HG03469 (cell line): ENCODE measurements around the gene PLD2.
"Not testable (repeated sequence)": the region's sequence is repeated elsewhere in the genome, so short reads cannot be mapped to it uniquely, and the experiment has no call there.

Source experiments
- ATAC-seq: cut with Tn5 transposase; IDR thresholded peaks from one replicate; pipeline ENCODE4 v1.9.1; 2021; ENCODE audit warnings: mild to moderate bottlenecking, moderate library complexity, moderate number of reproducible peaks; ENCODE audit not compliant: unreplicated experiment

The PLD2 gene

GRCh38 chr17:4853208-4853671 lies 46.3 kb downstream of the PLD2 start:
- no peak for ATAC-seq

- no peak for ATAC-seq
These were observed 47.2 kb downstream of the PLD2 start for GRCh38 chr17:4854111-4854681.

- ATAC-seq = no peak
These were observed 49.5 kb downstream of the PLD2 start for GRCh38 chr17:4856271-4856936.

GRCh38 chr17:4856937-4857314 lies 50.0 kb downstream of the PLD2 start:
- ATAC-seq = no peak

DNA sequence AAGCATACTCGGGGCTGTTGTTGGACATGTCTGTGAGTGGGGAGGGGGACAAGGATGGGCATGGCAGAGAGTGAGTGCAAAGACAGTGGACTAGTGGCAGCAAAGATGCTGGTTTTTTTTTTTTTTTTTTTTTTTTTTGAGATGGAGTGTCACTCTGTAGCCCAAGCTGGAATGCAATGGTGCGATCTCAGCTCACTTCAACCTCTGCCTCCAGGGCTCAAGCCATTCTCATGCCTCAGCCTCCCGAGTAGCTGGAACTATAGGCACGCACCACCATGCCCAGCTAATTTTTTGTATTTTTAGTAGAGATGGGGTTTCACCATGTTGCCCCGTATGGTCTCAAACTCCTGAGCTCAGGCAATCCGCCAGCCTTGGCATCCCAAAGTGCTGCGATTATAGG lies 50.4 kb downstream of the PLD2 start:
- ATAC-seq = not testable (repeated sequence)

- no peak for ATAC-seq
These were observed 51.3 kb downstream of the PLD2 start for GRCh38 chr17:4858068-4858881.

- ATAC-seq = no peak
These were observed 51.9 kb downstream of the PLD2 start for GRCh38 chr17:4858882-4859260.

DNA sequence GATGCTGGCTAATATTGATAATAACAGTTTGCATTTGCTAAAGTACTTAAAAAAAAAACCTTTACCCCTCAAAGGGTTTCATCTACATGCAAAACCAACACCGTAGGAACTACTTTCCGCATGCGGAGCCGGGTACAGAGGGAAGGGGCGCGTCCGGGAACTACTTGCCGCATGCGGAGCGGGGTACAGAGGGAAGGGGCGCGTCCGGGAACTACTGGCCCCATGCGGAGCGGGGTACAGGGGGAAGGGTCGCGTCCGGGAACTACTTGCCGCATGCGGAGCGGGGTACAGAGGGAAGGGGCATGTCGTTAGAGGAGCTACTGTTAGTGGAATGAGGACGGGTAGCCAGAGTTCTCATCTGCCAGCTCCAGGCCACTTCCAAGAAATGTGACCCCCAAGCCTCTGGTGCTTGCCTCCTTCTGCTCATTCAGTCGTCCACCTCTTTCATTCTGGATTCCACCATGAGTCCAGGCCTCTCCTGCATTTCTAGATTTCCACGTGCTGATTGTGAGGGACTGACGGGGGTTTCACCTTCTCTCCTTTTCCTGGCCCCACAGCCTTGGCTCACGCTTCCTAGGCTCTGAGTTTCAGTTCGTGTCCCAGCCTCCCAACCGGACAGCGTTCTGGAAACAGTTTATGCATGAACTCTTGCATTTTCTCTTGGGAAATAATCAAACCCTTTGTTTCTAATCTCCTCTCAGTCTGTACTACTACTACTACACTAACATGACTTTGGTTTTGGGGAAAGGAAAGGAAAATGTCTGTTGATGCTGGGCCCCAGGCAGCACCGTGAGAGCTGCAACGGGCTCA lies 53.1 kb downstream of the PLD2 start:
- no peak for ATAC-seq

GRCh38 chr17:4860651-4861050 lies 53.7 kb downstream of the PLD2 start:
- no peak for ATAC-seq

- no peak for ATAC-seq
These were observed 54.1 kb downstream of the PLD2 start for GRCh38 chr17:4861052-4861451.

DNA sequence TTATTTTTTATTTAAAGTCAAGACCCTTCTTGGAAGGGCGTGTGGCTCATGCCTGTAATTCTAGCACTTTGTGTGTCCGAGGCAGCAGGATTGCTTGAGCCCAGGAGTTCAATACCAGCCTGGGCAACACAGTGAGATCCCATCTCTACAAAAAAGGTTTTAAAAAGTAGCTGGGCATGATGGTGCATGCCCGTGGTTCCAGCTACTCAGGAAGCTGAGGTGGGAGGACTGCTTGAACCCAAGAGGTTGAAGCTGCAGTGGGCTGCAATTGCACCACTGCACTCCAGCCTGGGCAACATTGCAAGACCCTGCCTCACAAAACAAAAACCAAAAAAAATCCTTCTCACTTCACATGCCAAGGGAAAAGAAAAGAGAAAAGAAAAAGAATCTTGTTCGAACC lies 55.8 kb downstream of the PLD2 start:
- ATAC-seq = no peak

GRCh38 chr17:4863321-4863720 lies 56.4 kb downstream of the PLD2 start:
- no peak for ATAC-seq

- not testable (repeated sequence) for ATAC-seq
These were observed 60.6 kb downstream of the PLD2 start for GRCh38 chr17:4867535-4867934.

DNA sequence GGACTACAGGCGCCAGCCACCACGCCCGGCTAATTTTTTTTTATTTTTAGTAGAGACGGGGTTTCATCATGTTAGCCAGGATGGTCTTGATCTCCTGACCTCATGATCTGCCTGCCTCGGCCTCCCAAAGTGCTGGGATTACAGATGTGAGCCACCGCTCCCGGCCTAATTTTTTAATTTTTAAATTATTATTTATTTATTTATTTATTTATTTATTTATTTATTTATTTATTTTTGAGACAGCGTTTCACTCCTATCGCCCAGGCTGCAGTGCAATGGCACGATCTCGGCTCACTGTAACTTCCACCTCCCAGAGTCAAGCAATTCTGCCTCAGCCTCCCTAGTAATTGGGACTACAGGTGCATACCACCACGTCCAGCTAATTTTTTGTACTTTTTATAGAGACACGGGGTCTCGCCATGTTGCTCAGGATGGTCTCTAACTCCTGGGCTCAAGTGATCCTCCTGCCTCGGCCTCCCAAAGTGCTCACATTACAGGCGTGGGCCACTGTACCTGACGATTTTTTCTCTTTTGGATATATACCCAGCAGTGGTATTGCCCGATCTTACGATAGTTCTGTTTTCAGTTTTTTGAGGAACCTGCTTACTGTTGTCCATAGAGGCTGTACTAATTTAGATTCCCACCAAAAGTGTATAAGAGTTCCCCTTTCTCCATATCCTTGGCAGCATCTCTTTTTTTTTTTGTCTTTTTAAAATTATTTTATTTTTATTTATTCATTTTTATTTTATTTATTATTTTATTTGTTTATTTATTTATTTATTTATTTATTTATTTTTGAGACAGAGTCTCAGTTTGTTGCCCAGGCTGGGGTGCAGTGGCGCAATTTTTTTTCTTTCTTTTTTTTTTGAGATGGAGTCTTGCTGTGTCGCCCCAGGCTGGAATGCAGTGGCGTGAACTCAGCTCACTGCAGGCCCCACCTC lies 62.4 kb downstream of the PLD2 start:
- ATAC-seq = not testable (repeated sequence)

DNA sequence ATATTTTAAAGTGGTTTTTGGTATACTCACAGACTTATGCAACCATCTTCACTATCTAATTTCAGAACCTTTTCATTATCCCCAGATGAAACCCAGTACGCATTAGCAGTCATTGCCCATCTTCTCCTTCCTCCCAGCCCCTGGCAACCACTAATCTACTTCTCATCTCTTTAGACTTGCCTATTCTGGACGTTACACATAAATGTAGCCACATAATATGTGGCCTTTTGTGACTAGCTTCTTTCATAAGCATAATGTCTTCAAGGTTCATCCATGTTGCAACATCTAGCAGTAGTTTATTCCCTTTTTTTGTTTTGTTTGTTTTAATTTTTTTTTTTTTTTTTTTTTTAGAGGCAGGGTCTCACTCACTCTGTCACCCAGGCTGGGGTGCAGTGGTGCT lies 63.9 kb downstream of the PLD2 start:
- ATAC-seq = no peak

DNA sequence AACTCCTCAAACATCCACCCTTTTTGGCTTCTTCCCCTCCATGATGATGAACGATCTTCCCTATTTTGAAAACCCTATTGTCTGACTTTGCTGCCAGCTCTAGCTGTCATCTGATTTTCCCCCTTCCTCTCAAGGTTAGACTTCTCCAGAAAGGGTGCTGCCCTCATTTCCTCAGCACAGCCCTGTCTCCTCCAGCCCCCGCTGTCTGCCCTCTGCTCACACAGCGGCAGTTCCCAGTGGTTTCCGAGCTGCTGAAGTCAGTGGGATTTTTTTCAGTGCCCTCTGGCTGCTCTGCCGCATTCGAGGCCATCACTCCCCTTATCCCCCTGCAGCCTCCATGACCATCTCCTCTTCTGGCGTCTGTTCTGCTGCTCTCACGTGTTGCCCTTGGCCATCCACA lies 65.8 kb downstream of the PLD2 start:
- no peak for ATAC-seq
